PC-3 (cell line): ENCODE measurements around the gene PKN1. TPM values are rescaled to one million over a fixed set of nuclear protein-coding genes. Genes with fewer than 3 reads are reported as not detected.

ENCODE experiments used
- ATAC-seq: fragments of 200-7000 bp; cut with Tn5 transposase; 2 replicates; pipeline ENCODE4 v1.9.1; 2020; ENCODE audit warnings: mild to moderate bottlenecking, moderate library complexity
- Bru-seq: library from RNA; stranded (reverse); fragments of 400-500 nt; gene quantifications from one replicate; lab custom pipeline; 2021; lab: Mats Ljungman, UMichigan
- BruChase-seq, 2 experiments: library from RNA; stranded (reverse); fragments of 400-500 nt; gene quantifications; one replicate each; lab custom pipeline; 2021; lab: Mats Ljungman, UMichigan
- BruUV-seq: library from RNA; stranded (reverse); fragments of 400-500 nt; replicated peaks from 2 replicates; lab custom pipeline; 2021; lab: Mats Ljungman, UMichigan
- CTCF ChIA-PET: fragments of 300-600 bp; sonication (Branson Sonifier 250); formaldehyde crosslinking; loops from one replicate; lab custom pipeline; 2022; ENCODE audit warnings: antibody characterized with exemption; lab: Charles Lee
- POLR2A ChIA-PET: fragments of 300-600 bp; sonication (Branson Sonifier 250); formaldehyde crosslinking; loops from one replicate; lab custom pipeline; 2022; ENCODE audit warnings: antibody characterized with exemption; ENCODE audit not compliant: unreplicated experiment; lab: Charles Lee
- DNase-seq: peaks from one replicate; pipeline ENCODE4 v3.0.0-alpha.2; 2015
- H2AFZ ChIP-seq: fragments of 300-600 bp; sonication (generic); 2 replicates; pipeline ENCODE4 v1.6.0; 2016; ENCODE audit warnings: antibody characterized with exemption, low read length
- H3F3A ChIP-seq: fragments of 300-600 bp; sonication (generic); one replicate; pipeline ENCODE4 v1.6.0; 2017; ENCODE audit warnings: antibody characterized with exemption, low read length, control low read depth, mild to moderate bottlenecking; ENCODE audit not compliant: unreplicated experiment
- H3K27ac ChIP-seq: fragments of 300-600 bp; sonication (generic); 2 replicates; pipeline ENCODE4 v1.5.1; 2016; ENCODE audit warnings: mild to moderate bottlenecking, low read length
- H3K27me3 ChIP-seq: fragments of 300-600 bp; sonication (generic); 2 replicates; pipeline ENCODE4 v1.6.1; 2016; ENCODE audit warnings: low read length, mixed read lengths
- H3K36me3 ChIP-seq: fragments of 300-600 bp; sonication (generic); 2 replicates; pipeline ENCODE4 v1.6.1; 2016; ENCODE audit warnings: low read depth, mixed run types, low read length, mixed read lengths
- H3K4me1 ChIP-seq: fragments of 300-600 bp; sonication (generic); 2 replicates; pipeline ENCODE4 v1.5.1; 2016; ENCODE audit warnings: low read length; ENCODE audit not compliant: insufficient read depth
- H3K4me2 ChIP-seq: fragments of 300-600 bp; sonication (generic); 2 replicates; pipeline ENCODE4 v1.6.0; 2016; ENCODE audit warnings: low read length
- H3K4me3 ChIP-seq: fragments of 300-600 bp; sonication (generic); 2 replicates; pipeline ENCODE4 v1.5.1; 2016; ENCODE audit warnings: mild to moderate bottlenecking, low read length, mixed read lengths
- H3K79me2 ChIP-seq: fragments of 300-600 bp; sonication (generic); 2 replicates; pipeline ENCODE4 v1.6.1; 2017; ENCODE audit warnings: low read length, mixed read lengths
- H3K9ac ChIP-seq: fragments of 300-600 bp; sonication (generic); 2 replicates; pipeline ENCODE4 v1.6.0; 2016; ENCODE audit warnings: mild to moderate bottlenecking, low read length
- H3K9me2 ChIP-seq: fragments of 300-600 bp; sonication (generic); replicated peaks from 2 replicates; pipeline ENCODE4 v1.6.1; 2016; ENCODE audit warnings: mixed run types, low read length, mixed read lengths
- H3K9me3 ChIP-seq: fragments of 300-600 bp; sonication (generic); 2 replicates; pipeline ENCODE4 v1.6.1; 2016; ENCODE audit warnings: low read length, mixed read lengths
- H4K20me1 ChIP-seq: fragments of 300-600 bp; sonication (generic); 2 replicates; pipeline ENCODE4 v1.6.1; 2016; ENCODE audit warnings: low read length, mixed read lengths
- EZH2 ChIP-seq: fragments of 300-600 bp; sonication (generic); IDR thresholded peaks from one replicate; pipeline ENCODE4 v1.6.1; 2017; ENCODE audit warnings: antibody characterized with exemption, mild to moderate bottlenecking, low read length; ENCODE audit not compliant: unreplicated experiment
- EZH2phosphoT487 ChIP-seq: fragments of 300-600 bp; sonication (generic); IDR thresholded peaks from 2 replicates; pipeline ENCODE4 v1.6.1; 2018; ENCODE audit warnings: mild to moderate bottlenecking, antibody characterized with exemption, low read length, borderline replicate concordance
- intact Hi-C: fragments of 100-400 bp; cut with micrococcal nuclease; formaldehyde crosslinking; loops from 2 replicates; pipeline ENCODE4 v1.9.0; 2023
- long read RNA-seq: library from polyadenylated mRNA; unstranded; transcript quantifications from one replicate; pipeline ENCODE4 v2.0.0, GENCODE V29; 2021; ENCODE audit not compliant: unreplicated experiment
- total RNA-seq: library from RNA; depleted of rRNA; stranded (reverse); fragments of >200 nt; gene quantifications from 2 replicates; pipeline ENCODE4 v1.2.3, GENCODE V29; 2014; rRNA removed
- TF ChIP-seq, protein P1 (sequence below): fragments of 300-600 bp; sonication (generic); conservative IDR thresholded peaks from 2 replicates; pipeline ENCODE4 v1.5.1; 2017; ENCODE audit warnings: antibody characterized with exemption, low read depth, mild to moderate bottlenecking, low read length

PKN1 gene
- total RNA-seq (186 and 238 TPM in 2 replicates), Bru-seq, nascent RNA (percentile 68 among the genes with signal in this experiment), BruChase-seq, experiment 1, labeled RNA remaining after a 6-hour chase (percentile 75 among the genes with signal in this experiment), BruChase-seq, experiment 2, labeled RNA remaining after a 2-hour chase (percentile 65 among the genes with signal in this experiment)
- long read RNA-seq, transcript PKN1-201 (22 exons, 3,069 nt): major isoform, 580 of 743 reads
- long read RNA-seq, partial matches to known transcripts: 112 of 743 reads
- long read RNA-seq, other reads (novel, unspliced or antisense): 51 of 743 reads

DNA sequence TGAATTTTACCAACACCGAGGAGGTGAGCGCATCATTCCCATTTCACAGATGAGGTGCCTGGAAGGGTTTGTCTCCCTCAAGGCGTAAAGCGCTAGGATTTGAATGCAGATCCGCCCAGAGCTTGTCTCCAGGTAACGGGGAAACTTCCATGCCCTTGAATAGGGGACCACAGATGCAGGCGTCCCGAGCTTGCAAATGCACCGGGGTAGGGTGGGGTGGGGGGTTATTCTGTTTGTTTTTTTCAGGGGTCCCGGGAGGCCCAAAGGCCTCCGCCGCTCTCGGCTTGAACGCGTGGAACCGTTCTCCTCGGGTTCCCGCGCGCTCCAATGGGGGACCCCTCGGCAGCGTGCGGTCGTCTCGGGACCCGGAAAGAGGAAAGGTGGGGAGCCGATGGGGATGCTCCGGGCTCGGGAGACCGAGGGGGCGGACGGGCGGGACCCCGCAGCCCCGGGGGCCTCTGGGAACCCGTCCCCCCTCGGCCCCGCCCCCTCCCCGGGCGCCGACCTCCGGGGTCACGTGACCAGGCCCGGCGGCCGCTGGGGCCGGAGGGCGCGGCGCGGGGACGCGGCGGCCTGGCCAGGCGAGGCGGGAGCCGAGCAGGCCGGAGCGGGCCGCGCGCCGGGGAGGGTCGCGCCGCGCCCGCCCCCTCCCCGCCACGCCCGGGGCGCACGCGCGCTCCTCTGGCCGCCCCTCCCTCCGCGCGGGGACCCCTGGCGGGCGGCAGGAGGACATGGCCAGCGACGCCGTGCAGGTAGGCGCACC is at the start of gene PKN1:
Gene PKN1 (plus strand): TSS at position 516 of the 763 bp plus-strand sequence. CDS start 216 bp downstream, at position 732.
- H3K79me2 ChIP-seq: peaks cover 46% of the 10 kb centered on the region
- H3K9me2 ChIP-seq: no peaks in the 10 kb centered on the region
- H3K36me3 ChIP-seq: peaks cover 3% of the 10 kb centered on the region; the same call in 1 of the 2 replicates
- H2AFZ ChIP-seq: peak within 1 kb of the TSS; percentile 94
- ChIA-PET CTCF (interaction anchor here (0.5 kb wide), 1 partner anchor 71 kb away, joined by 4 read pairs; no protein-coding TSS in a partner anchor), POLR2A (interaction anchor here (0.7 kb wide), 1 partner anchor 65 kb away, joined by 16 read pairs; no protein-coding TSS in a partner anchor)
- H3K4me1 ChIP-seq: peaks cover 24% of the 10 kb centered on the region
- peak within 1 kb of the TSS; percentile 84 for H3K4me3 ChIP-seq
- H3K27me3 ChIP-seq: no peaks in the 10 kb centered on the region
- TF ChIP-seq, protein P1, sequence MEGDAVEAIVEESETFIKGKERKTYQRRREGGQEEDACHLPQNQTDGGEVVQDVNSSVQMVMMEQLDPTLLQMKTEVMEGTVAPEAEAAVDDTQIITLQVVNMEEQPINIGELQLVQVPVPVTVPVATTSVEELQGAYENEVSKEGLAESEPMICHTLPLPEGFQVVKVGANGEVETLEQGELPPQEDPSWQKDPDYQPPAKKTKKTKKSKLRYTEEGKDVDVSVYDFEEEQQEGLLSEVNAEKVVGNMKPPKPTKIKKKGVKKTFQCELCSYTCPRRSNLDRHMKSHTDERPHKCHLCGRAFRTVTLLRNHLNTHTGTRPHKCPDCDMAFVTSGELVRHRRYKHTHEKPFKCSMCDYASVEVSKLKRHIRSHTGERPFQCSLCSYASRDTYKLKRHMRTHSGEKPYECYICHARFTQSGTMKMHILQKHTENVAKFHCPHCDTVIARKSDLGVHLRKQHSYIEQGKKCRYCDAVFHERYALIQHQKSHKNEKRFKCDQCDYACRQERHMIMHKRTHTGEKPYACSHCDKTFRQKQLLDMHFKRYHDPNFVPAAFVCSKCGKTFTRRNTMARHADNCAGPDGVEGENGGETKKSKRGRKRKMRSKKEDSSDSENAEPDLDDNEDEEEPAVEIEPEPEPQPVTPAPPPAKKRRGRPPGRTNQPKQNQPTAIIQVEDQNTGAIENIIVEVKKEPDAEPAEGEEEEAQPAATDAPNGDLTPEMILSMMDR: no peak
- TF ChIP-seq EZH2 (no peak), EZH2phosphoT487 (no peak)
- BruUV-seq: no TSS peak
- H3K9me3 ChIP-seq: no peaks in the 10 kb centered on the region
- peak within 1 kb of the TSS; percentile 92 for H3K4me2 ChIP-seq
- H3F3A ChIP-seq: no peaks in the 10 kb centered on the region
- H3K27ac ChIP-seq: peak within 1 kb of the TSS; percentile 60
- H4K20me1 ChIP-seq: no peaks in the 10 kb centered on the region
- intact Hi-C loops: no loop called here
- peak; percentile 46 for DNase-seq
- ATAC-seq: peak; percentile 21
- peak within 1 kb of the TSS; percentile 77 for H3K9ac ChIP-seq

DNA sequence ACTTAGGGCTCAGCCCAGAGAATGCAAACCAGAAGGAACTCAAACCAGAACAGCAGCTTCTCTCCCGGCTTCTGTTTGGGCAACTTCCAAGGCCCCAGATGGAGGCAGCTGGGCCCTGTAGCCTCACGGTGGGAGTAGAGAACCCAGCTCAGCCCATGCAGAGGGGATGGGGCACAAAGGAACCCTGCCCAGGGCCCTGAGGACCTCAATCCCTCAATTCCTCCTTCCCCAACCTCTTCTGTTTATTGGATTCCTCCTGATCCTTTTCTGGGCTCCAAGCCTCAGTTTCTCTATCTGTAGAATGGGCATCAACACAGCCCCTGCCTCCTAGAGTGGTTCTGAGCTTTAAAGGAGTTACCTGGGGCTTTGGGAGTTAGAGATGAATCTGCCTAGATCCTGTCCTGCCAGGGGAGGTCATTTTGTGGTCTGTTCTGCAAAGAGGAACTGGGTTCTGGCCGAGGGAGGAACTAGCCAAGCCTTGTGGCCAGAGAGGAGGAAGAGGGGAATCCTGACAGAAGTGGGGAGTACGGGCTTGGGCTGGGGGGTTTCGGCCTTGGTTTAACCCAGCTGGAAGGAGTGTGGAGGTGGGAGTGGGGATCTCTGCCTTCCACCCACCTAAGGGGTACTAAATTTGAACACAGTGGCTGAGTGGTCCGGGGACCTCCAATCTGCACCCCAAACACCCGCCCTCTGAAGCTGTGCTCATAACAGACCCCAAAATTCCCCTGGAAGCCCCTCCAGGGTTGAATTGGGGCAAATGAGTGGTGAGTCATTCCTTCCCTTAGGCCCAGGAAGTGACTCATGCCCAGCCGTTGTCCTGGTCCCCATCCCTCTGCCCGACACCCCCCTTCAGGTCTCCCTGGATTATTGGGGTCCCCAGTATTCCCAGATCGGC is 49.2 kb upstream of the PKN1 start:
- Histone ChIP-seq H3K79me2 (peaks cover 54% of the 10 kb centered on the region), H3K27me3 (no peaks in the 10 kb centered on the region), H3K36me3 (peaks cover 2% of the 10 kb centered on the region; the same call in 1 of the 2 replicates), H3K9me2 (no peaks in the 10 kb centered on the region), H3K9me3 (no peaks in the 10 kb centered on the region), H3K27ac (peak overlapping the region; percentile 48), H4K20me1 (peaks cover 14% of the 10 kb centered on the region; the same call in 1 of the 2 replicates), H3F3A (no peaks in the 10 kb centered on the region), H3K4me2 (peak overlapping the region; percentile 85), H3K4me1 (peaks cover 36% of the 10 kb centered on the region), H3K9ac (peak overlapping the region; percentile 13), H3K4me3 (peak overlapping the region; percentile 73), H2AFZ (no peak overlapping the region)
- no peak for TF ChIP-seq EZH2
- TF ChIP-seq, protein P1: no peak
- TF ChIP-seq EZH2phosphoT487: no peak
- peak; percentile 7; the same call in 1 of the 2 replicates for ATAC-seq
- peak; percentile 56 for DNase-seq
- ChIA-PET CTCF (interaction anchor here (1.2 kb wide), 1 partner anchor 248 kb away, joined by 4 read pairs; the partner anchor contains the start of gene ASF1B), POLR2A (no interaction called here)
- intact Hi-C loops: loop anchor here (10.0 kb wide), 1 partner anchor 249 kb away; the partner anchor contains the start of gene ASF1B
- BruUV-seq: no TSS peak
